ENCODE measurements around the gene YBEY. TPM values are rescaled to one million over a fixed set of nuclear protein-coding genes. Genes with fewer than 3 reads are reported as not detected.

Gene YBEY
- total RNA-seq, 4 donors from 2014 or later, result 4.7 to 17.9 (median 11.7) TPM

DNA sequence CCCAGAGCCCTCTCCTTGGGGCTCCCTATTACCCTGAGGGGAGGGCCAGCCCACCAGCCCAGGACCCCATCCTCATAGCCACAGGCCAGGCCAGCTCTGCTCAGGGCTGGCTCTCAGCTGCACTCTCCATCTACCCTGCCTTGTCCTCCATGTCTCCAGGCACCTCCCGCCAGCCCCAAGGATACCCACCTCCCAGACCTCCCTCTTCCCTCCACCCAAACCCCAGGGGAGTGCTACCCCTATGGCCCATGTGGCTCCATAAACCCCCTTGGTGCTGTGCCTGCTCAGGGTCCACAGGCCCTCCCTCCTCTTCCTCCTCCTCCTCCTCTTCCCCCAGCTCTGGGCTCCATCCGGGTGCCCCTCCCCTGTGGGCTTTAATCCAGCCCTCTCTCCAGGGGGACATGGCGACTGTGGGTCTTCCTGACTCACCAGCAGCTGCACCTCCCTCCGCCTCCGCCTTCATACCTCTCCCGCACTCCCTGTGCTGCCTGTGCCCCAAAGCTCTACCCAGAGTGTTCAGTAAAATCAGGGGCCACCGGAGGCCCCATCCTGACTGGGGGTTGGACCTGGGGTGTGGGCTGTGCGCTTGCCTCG lies 9.1 kb downstream of the YBEY start:
- no peak for DNase-seq
- intact Hi-C loops (cut with DNase I), result no loop called here
- no peaks in the 10 kb centered on the region for H3K9me3 ChIP-seq
- H3K27ac ChIP-seq, result peak overlapping the region in 2 of 4 donors; percentile 68 to 72
- no peak overlapping the region for H3K4me3 ChIP-seq
- TF ChIP-seq CTCF (IDR thresholded peaks at IDR 0.05), result no peak
- TF ChIP-seq POLR2A (IDR thresholded peaks at IDR 0.05), result no peak
- 51 to 64% methylated on average over 5 to 8 of the region's 9 CpGs for WGBS, 2 donors
- H3K27me3 ChIP-seq, result peaks cover 0 to 16% (median 0%) of the 10 kb centered on the region in 4 donors
- peaks cover 10 to 33% (median 12%) of the 10 kb centered on the region in 3 donors for H3K4me1 ChIP-seq
- peaks cover 0 to 13% (median 0%) of the 10 kb centered on the region in 3 donors for H3K36me3 ChIP-seq

DNA sequence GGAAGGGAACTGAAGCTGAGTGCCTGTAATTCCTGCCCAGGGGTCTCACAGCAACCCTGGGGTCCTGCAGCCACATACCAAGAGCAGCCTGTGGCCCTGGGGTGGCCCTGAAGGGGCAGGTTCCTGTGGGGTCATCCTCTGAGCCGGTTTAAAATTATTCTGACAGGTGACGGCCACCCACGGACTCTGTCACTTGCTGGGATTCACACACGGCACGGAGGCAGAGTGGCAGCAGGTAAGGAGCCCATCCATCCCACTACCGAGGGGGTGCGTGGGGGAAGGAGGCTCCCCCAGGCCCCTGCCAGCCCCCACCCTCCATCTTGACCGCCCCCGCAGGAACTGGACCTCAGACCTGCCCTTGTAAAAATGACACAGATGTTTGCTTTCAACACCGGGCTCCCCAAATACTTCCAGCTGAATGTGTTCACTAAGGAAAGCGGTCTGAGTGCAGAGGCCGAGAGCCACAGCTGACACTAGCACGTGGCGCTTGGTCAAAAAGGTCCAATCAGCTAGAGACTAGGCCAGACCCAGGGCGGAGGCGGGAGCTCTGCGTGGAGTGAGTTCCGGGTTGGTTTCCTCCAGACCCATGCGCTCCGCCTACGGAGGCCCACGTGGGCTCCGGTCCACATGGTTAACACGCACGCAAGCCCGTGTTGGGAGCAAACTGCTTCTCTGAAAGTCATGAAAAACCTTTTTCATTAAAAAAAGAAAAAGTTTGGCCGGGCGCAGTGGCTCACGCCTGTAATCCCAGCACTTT lies 10.0 kb downstream of the YBEY start:
- H3K4me1 ChIP-seq, result peaks cover 10 to 33% (median 12%) of the 10 kb centered on the region in 3 donors
- TF ChIP-seq CTCF (IDR thresholded peaks at IDR 0.05) (no peak), POLR2A (IDR thresholded peaks at IDR 0.05) (no peak)
- H3K9me3 ChIP-seq, result no peaks in the 10 kb centered on the region
- intact Hi-C loops (cut with DNase I), result no loop called here
- peaks cover 0 to 19% (median 0%) of the 10 kb centered on the region in 3 donors for H3K36me3 ChIP-seq
- peak overlapping the region in 1 of 4 donors; percentile 53 for H3K4me3 ChIP-seq
- DNase-seq, result no peak
- peak overlapping the region; percentile 5 to 72 (median 48) for H3K27ac ChIP-seq
- WGBS, 2 donors, result 42 to 67% methylated on average over 3 to 16 of the region's 29 CpGs
- H3K27me3 ChIP-seq, result peaks cover 0 to 16% (median 0%) of the 10 kb centered on the region in 4 donors

- WGBS, 2 donors, result 2 to 4% methylated on average over 12 to 30 of the region's 84 CpGs
- DNase-seq, result no peak
- no peaks in the 10 kb centered on the region for H3K9me3 ChIP-seq
- peaks cover 10 to 33% (median 12%) of the 10 kb centered on the region in 3 donors for H3K4me1 ChIP-seq
- TF ChIP-seq POLR2A (IDR thresholded peaks at IDR 0.05) (no peak), CTCF (IDR thresholded peaks at IDR 0.05) (no peak)
- peaks cover 0 to 20% (median 0%) of the 10 kb centered on the region in 3 donors for H3K36me3 ChIP-seq
- intact Hi-C loops (cut with DNase I), result no loop called here
- peak overlapping the region; percentile 38 to 67 (median 52) for H3K4me3 ChIP-seq
- H3K27me3 ChIP-seq, result peaks cover 0 to 16% (median 0%) of the 10 kb centered on the region in 4 donors
- H3K27ac ChIP-seq, result peak overlapping the region; percentile 48 to 68 (median 60)
These were observed 11.5 kb downstream of the YBEY start for GRCh38 chr21:46297338-46298271.

DNA sequence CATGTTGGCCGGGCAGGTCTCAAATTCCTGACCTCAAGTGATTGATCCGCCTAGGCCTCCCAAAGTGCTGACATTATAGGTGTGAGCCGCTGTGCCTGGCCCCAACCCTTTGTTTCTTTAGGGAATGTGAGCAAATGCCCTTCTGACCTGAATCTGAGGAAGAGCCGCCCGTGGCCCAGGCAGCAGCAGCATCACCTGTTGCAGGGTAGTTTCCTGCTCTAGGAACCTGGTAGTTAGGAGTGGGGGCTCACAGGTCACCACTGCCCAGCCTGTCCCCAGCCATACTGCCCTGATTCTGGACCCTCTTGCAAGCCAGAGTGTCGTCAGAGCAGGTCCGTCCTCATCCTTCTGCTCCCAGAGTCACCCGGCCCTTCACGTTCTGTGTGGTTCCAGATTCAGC lies 13.0 kb downstream of the YBEY start:
- Histone ChIP-seq H3K4me3 (no peak overlapping the region), H3K27me3 (peaks cover 0 to 16% (median 0%) of the 10 kb centered on the region in 4 donors), H3K27ac (no peak overlapping the region), H3K36me3 (peaks cover 0 to 21% (median 0%) of the 10 kb centered on the region in 3 donors), H3K9me3 (no peaks in the 10 kb centered on the region), H3K4me1 (peaks cover 10 to 33% (median 12%) of the 10 kb centered on the region in 3 donors)
- no peak for DNase-seq
- 71 to 79% methylated on average over 6 to 7 of the region's 9 CpGs for whole genome bisulfite sequencing, 2 donors
- intact Hi-C loops (cut with DNase I), result no loop called here
- TF ChIP-seq CTCF (IDR thresholded peaks at IDR 0.05) (no peak), POLR2A (IDR thresholded peaks at IDR 0.05) (no peak)

All from esophagus squamous epithelium (tissue), 5 donors.